ENCODE data around the gene SLC39A3. TPM values are rescaled to one million over a fixed set of nuclear protein-coding genes. Genes with fewer than 3 reads are reported as not detected.

SLC39A3 gene
- total and polyA plus RNA-seq, 2 experiments from 2014 or later = 33.5 to 47.4 TPM

GRCh38 chr19:2706251-2706650 is 33.6 kb downstream of the SLC39A3 start (continued):
- TF ChIP-seq CREB1 (CRISPR knock-in tag; IDR thresholded peaks at IDR 0.05; ENCODE audit: low read depth) (no peak), ETS1 (IDR thresholded peaks at IDR 0.05) (no peak), NANOG (IDR thresholded peaks at IDR 0.05; ENCODE audit: borderline replicate concordance) (no peak)

DNA sequence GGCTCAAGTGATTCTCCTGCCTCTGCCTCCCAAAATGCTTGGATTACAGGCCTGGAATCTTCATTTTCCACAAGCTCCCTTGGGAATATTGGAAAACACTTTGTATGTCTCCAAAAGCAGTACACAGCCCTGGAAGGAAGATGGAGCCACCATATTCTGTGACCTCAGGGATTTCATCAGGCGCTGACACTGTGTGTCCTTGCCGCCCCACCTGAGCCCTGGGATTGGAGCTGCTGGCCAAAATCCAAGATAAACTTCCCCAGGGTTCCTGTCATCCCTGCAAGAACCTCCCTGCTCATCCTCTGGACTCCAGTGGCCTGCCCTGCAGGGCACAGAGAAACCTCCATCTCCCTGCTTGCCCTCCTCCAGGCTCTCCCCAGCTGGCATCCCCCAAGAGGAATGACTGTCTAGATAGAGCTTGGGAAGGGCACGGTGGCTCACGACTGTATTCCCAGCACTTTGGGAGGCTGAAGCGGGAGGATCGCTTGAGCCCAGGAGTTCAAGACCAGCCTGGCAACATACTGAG is 36.1 kb downstream of the SLC39A3 start:
- Histone ChIP-seq H3K36me3 (ENCODE audit: insufficient read depth) (no peaks in the 10 kb centered on the region), H3K79me2 (replicated peaks; ENCODE audit: insufficient read depth) (no peaks in the 10 kb centered on the region), H3K4me1 (ENCODE audit: insufficient read depth) (peaks cover 11% of the 10 kb centered on the region), H3K4me2 (no peak overlapping the region), H3K9me2 (ENCODE audit: insufficient read depth) (peaks cover 6% of the 10 kb centered on the region; the same call in 1 of the 2 replicates), H3K4me3 (no peak overlapping the region), H3K27me3 (ENCODE audit: insufficient read depth) (peaks cover 27% of the 10 kb centered on the region), H2AFZ (no peak overlapping the region), H3F3A (replicated peaks; ENCODE audit: low read depth) (no peaks in the 10 kb centered on the region), H4K20me1 (replicated peaks; ENCODE audit: insufficient read depth) (no peaks in the 10 kb centered on the region; the same call in 1 of the 2 replicates), H3K27ac (ENCODE audit: low read depth) (no peak overlapping the region)
- Mint-ChIP-seq H3K27ac (no peak overlapping the region), H3K9me3 (no peaks in the 10 kb centered on the region), H3K4me3 (no peak overlapping the region), H3K36me3 (ENCODE audit: low read depth) (no peaks in the 10 kb centered on the region), H3K4me1 (peaks cover 9% of the 10 kb centered on the region), H3K27me3 (ENCODE audit: insufficient read depth, low read depth, poor library complexity) (peaks cover 23% of the 10 kb centered on the region)
- ATAC-seq (no peak), DNase-seq (ENCODE audit: low spot score) (no peak)
- TF ChIP-seq ETS1 (IDR thresholded peaks at IDR 0.05) (no peak), EZH2phosphoT487 (IDR thresholded peaks at IDR 0.05; ENCODE audit: unreplicated experiment) (no peak), STAT1 (IDR thresholded peaks at IDR 0.05; ENCODE audit: unreplicated experiment) (no peak), ZNF331 (CRISPR knock-in tag; IDR thresholded peaks at IDR 0.05; ENCODE audit: low read depth) (no peak), ZNF114 (CRISPR knock-in tag; IDR thresholded peaks at IDR 0.05) (no peak), EZH2 (IDR thresholded peaks at IDR 0.05; ENCODE audit: low read depth, unreplicated experiment) (no peak), CREB1 (CRISPR knock-in tag; IDR thresholded peaks at IDR 0.05; ENCODE audit: low read depth) (no peak), JUNB (IDR thresholded peaks at IDR 0.05; ENCODE audit: unreplicated experiment) (no peak), ZNF462 (CRISPR knock-in tag; IDR thresholded peaks at IDR 0.05) (no peak), POLR2AphosphoS5 (IDR thresholded peaks at IDR 0.05; ENCODE audit: low read depth) (no peak), NANOG (IDR thresholded peaks at IDR 0.05; ENCODE audit: borderline replicate concordance) (no peak)
- TF ChIP-seq, protein P1, sequence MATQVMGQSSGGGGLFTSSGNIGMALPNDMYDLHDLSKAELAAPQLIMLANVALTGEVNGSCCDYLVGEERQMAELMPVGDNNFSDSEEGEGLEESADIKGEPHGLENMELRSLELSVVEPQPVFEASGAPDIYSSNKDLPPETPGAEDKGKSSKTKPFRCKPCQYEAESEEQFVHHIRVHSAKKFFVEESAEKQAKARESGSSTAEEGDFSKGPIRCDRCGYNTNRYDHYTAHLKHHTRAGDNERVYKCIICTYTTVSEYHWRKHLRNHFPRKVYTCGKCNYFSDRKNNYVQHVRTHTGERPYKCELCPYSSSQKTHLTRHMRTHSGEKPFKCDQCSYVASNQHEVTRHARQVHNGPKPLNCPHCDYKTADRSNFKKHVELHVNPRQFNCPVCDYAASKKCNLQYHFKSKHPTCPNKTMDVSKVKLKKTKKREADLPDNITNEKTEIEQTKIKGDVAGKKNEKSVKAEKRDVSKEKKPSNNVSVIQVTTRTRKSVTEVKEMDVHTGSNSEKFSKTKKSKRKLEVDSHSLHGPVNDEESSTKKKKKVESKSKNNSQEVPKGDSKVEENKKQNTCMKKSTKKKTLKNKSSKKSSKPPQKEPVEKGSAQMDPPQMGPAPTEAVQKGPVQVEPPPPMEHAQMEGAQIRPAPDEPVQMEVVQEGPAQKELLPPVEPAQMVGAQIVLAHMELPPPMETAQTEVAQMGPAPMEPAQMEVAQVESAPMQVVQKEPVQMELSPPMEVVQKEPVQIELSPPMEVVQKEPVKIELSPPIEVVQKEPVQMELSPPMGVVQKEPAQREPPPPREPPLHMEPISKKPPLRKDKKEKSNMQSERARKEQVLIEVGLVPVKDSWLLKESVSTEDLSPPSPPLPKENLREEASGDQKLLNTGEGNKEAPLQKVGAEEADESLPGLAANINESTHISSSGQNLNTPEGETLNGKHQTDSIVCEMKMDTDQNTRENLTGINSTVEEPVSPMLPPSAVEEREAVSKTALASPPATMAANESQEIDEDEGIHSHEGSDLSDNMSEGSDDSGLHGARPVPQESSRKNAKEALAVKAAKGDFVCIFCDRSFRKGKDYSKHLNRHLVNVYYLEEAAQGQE (IDR thresholded peaks at IDR 0.05; ENCODE audit: unreplicated experiment) = no peak

Data from GM23338 (cell line).